HG03571 (cell line): ENCODE results near the gene SAMD10.
A peak's percentile ranks its signal among the peaks of the same experiment; 100 is the strongest.
"Not testable (repeated sequence)": the region's sequence is repeated elsewhere in the genome, so short reads cannot be mapped to it uniquely, and the experiment has no call there.

Experiments used
- ATAC-seq: cut with Tn5 transposase; IDR thresholded peaks from one replicate; pipeline ENCODE4 v1.9.1; 2021; ENCODE audit not compliant: unreplicated experiment

The SAMD10 gene

DNA sequence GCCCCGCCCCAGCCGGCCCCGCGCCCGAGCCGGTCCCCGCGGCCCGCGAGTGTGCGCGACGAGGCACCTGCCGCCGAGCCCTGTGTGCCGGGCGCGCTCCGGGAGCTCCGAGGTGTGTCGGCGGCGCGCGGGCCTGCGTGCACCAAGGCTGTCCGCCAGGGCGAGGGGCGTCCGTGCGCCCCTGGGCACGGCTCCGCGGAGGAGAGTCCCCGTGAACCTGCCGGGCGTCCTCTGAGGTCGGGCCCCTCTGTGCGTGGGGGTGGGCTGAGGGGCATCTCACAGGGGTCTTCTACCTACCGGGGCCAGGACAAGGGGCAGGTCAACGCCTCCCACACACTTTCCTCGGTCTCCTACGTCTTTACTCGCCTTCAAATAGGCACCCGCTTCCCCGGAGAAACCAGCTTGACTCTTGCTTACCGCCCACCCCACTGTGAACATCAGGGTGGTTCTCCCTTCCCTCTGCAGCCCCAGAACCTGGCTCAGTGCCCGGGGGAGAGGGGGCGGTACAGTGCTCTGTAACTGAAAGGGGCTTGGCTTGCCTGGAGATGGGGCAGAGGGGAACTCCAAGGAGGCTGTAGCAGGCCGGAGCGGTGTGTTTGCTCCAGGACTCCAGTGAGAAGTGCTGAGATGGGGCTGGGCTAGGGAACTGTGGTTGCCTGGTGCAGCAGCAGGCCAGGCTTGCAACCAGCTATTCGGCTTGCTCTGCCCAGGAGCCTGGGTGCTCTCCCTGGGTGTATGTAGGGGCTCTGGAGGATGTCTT, at the start of gene SAMD10:
Gene SAMD10 (minus strand): TSS at position 86 of the 760 bp plus-strand sequence. CDS start 175 bp downstream, outside the sequence.
- peak; percentile 24 for ATAC-seq

GRCh38 chr20:64027981-64028685, 48.7 kb upstream of the SAMD10 start:
- ATAC-seq: no peak

DNA sequence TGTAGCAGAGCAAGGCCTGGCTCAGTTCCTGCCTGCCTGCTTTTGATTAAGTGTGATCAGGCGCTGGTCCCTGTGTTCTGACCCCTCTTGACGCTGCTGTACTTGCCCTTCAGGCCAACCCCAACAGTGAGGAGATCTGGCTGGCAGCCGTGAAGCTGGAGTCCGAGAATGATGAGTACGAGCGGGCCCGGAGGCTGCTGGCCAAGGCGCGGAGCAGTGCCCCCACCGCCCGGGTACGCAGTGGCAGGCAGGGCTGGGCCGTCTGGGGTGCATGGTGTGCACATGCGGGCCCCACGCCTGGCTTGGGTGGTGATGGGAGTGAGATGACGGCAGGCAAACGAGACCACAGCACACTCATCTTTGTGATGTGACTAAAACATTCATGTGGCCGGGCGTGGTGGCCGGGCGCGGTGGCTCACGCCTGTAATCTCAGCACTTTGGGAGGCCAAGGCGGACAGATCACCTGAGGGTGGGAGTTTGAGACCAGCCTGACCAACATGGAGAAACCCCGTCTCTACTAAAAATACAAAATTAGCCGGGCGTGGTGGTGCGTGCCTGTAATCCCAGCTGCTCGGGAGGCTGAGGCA, 46.5 kb upstream of the SAMD10 start:
- ATAC-seq: no peak

DNA sequence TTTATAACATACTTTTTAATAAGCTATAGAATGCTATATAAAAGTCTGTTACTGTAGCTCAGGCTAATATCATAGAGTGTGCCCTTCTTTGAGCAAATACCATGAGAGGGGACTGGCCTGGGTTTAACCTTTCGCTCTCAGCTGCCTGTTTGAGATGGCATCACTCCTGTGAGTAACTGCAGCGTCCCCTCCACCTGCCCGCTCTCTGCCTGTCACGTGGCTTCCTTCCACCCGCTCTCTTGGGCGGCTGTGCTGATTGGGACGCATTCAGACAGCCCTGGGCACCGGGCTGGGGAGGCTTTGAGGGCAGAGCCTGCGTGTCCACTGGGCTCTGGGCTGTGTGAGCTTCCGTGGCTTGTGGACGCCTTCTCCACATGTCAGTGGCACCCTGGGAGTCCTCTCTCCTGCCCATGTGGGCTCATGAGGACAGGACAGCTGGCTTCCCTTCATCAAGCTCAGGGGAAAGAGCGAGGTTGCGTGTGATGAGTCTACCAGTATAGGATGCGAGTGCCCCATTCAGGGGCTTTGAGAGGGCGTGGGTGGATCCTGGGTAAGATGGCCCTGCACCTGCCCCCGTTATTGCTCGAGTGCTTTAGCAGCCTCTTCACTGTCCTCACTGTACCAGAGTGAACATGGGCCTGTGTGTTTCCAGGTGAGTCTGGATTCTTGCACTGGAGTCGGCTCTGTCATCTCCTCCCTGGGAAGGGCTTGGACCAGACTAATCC, 45.8 kb upstream of the SAMD10 start:
- ATAC-seq: no peak

DNA sequence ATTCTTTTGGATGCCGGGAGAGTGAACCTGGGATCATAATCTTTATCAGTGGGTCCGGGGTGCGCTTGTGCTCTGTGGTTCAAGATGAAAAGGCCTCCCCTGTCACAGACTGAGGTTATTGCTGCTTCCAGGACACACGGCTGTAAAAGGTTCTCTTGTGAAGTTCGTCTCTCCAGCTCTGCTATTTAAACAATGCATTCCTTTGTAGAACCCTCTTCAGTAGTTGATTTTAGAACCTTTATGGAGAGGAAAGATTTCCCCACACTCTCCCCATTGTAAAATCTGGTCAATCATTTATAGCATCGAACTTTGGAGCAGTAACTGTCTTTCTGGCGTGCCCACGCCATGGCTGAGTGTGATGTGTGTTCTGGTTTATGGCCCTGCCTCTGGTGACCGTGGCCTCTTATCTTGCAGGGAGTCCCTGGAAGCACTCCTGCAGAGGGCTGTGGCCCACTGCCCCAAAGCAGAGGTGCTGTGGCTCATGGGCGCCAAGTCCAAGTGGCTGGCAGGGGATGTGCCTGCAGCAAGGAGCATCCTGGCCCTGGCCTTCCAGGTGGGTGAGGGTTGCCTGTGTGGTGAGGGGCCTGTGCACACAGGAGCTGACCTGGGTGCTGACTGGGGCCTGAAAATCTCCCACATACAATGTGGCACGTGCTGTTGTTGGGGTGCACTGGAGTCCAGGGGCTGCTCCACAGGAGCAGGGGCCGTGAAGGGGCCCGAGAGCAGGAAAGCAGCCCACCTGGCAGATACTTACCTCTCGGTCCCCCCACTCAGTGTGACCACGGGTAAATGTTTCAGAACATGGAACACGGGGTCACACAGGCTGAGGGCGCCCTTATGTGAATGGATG, 44.9 kb upstream of the SAMD10 start:
- no peak for ATAC-seq

GRCh38 chr20:64023361-64024140, 44.1 kb upstream of the SAMD10 start:
- no peak for ATAC-seq

GRCh38 chr20:64022671-64023360, 43.4 kb upstream of the SAMD10 start:
- no peak for ATAC-seq

DNA sequence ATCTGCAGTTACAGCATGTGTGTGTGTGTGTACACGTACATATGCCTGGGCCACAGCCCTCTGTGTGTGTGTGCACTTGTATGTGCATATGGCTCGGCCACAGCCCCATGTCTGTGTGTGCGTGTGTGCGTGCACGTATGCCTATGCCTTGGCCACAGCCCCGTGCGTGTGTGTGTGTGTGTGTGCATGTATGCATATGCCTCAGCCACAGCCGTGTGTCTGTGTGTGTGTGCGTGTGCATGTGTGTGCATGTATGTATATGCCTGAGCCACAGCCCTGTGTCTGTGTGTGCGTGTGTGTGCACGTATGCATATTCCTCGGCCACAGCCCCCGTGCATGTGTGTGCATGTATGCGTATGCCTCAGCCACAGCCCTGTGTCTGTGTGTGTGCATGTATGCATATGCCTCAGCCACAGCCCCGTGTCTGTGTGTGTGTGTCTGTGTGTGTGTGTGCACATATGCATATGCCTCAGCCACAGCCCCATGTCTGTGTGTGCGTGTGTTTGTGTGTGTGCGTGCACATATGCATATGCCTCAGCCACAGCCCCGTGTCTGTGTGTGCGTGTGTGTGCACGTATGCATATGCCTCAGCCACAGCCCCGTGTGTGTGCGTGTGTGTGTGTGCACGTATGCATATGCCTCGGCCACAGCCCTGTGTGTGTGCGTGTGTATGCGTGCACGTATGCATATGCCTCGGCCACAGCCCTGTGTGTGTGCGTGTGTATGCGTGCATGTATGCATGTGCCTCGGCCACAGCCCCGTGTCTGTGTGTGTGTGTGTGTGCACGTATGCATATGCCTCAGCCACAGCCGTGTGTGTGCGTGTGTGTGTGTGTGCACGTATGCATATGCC, 41.9 kb upstream of the SAMD10 start:
- no peak for ATAC-seq

DNA sequence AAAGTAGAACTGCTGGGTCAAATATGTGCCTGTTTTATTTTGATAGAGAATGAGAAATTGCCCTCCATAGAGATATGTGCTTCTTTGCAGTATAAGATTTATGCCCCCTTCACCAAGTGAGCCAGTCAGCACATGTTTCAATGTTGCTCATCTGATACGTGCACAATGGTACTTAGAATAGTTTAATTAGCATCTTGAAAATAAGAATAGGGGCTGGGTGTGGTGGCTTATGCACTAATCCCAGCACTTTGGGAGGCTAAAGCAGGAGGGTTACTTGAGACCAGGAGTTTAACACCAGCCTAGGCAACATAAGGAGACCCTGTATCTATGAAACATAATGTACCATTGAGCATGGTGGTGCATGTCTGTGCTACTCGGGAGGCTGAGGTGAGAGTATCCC, 36.2 kb upstream of the SAMD10 start:
- ATAC-seq: no peak

GRCh38 chr20:64012385-64013154, 33.1 kb upstream of the SAMD10 start:
- not testable (repeated sequence) for ATAC-seq

- ATAC-seq: no peak
Observed at GRCh38 chr20:64011366-64011779, 31.9 kb upstream of the SAMD10 start.

DNA sequence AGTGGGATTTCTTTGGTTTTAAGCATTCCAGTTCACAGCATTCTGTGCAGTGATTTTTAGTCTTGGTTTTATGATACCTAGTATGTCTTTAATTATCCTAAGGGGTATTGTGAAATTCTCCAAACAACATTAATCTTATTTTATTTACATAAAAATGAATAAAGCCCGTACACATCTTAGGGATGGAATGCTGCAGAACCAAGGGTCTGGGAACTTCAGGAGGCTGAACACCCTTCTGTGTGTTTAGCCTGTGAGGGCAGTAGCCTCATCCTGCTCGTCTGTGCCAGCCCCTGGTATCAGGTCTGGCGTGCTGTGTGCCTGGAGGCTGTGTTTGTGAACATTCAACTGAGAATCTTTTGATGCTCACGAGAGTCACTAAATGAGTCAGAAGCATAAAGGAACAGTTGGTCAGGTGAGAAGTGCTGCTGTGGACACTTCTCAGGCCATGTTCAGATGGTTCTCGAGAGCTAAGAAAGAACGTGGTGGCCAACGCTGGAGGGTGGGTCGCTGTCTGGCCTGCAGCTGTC, 31.3 kb upstream of the SAMD10 start:
- no peak for ATAC-seq

- ATAC-seq: no peak
Observed at GRCh38 chr20:64009811-64010387, 30.5 kb upstream of the SAMD10 start.

GRCh38 chr20:64006902-64007301, 27.5 kb upstream of the SAMD10 start:
- ATAC-seq: no peak

DNA sequence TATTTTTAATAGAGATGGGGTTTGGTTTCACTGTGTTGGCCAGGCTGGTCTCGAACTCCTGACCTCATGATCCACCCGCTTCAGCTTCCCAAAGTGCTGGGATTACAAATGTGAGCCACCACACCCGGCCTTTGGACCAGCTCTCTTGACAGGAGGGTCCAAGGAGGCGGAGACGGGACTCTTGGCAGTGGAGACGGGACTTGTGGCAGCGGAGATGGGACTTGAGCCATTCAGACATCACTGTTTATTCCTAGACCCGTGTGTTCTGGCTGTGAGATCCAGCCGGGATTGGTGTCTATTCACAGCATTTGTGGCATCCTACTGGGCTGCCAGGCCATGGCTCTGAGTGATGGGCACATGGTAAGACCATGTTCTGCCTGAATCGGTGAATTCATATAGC, 27.0 kb upstream of the SAMD10 start:
- no peak for ATAC-seq

DNA sequence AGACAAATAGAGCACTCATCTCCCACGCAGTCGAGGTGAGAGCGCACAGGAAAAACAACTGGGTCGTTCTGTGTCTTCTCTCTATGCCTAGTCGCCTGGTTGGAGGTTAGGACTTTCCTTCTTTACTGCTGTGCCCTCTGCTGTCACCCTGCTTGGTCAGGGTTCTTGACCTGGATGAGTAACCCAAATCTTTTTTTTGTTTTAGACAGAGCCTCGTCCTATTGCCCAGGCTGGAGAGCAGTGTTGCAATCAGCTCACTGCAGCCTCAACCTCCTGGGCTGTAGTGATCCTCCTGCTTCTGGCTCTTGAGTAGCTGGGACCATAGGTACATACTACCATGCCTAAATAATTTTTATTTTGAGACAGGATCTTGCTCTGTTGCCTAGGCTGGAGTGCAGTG, 26.0 kb upstream of the SAMD10 start:
- no peak for ATAC-seq
